G401.6 (cell line): Measurements from ENCODE around the gene OR2V2.
A peak's percentile ranks its signal among the peaks of the same experiment; 100 is the strongest.

Experiments used
- FAIRE-seq: peaks from 2 replicates; lab custom pipeline; 2012; peaks lifted over from hg19 to GRCh38; lab: Jason Lieb, UNC

Gene OR2V2

DNA sequence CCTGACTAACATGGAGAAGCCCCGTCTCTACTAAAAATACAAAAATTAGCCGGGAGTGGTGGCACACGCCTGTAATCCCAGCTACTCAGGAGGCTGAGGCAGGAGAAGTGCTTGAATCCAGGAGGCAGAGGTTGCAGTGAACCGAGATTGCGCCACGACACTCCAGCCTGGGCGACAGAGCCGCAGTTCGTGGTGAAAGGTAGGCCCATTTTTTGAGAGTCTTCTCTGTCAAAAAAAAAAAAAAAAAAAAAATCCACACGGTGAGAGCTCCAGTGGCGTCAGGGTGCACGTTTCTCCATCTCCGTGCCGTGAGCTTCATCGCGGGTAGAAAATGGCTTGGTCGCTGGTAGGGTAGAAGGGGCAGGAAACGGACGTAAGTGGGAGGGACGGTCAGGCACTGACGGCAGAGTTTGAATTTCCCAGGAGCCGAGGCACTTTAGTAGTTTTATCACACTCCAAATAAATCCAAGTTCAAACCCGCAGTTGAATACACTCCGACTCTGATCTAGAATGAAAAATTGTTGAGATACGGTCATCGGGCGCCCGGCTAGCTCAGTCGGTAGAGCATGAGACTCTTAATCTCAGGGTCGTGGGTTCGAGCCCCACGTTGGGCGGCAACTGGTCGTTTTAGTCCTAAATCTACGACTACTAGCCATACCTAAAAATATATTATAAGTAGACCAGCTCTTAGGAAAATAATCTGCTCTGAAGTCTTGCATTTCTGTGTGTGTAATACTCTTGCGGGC, 60.0 kb downstream of the OR2V2 start:
- FAIRE-seq: no peak

DNA sequence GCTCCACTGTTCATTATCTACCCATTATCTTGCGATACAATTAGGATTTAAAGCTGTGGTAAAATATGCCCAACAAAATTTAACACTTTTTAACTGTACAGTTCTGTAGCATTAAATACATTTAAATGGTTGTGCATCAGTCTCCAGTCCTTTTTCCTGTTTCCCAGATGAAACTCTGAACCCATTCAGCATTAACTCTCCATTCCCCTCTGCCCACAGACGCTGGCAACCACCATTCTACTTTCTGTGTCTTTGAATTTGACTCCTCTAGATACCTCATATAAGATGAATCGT, 60.5 kb downstream of the OR2V2 start:
- peak; percentile 93 for FAIRE-seq
